Astrocyte (in vitro differentiated cells and primary cell): ENCODE measurements around the gene EPHB2. TPM values are rescaled to one million over a fixed set of nuclear protein-coding genes. Genes with fewer than 3 reads are reported as not detected.

ENCODE experiments used
- DNase-seq: peaks from one replicate; pipeline ENCODE4 v3.0.0-alpha.2; 2010; ENCODE audit warnings: low read depth
- FAIRE-seq: peaks from 2 replicates; lab custom pipeline; 2011; peaks lifted over from hg19 to GRCh38; lab: Jason Lieb, UNC
- H2AFZ ChIP-seq: 2 replicates; pipeline ENCODE4 v1.6.0; 2012; ENCODE audit warnings: low read depth, low read length, inconsistent platforms
- H3K27ac ChIP-seq: 2 replicates; pipeline ENCODE4 v1.5.1; 2011; ENCODE audit warnings: low read depth, low read length, inconsistent platforms
- H3K27me3 ChIP-seq: 2 replicates; pipeline ENCODE4 v1.6.0; 2011; ENCODE audit warnings: low read length, inconsistent platforms; ENCODE audit not compliant: insufficient read depth
- H3K36me3 ChIP-seq: 2 replicates; pipeline ENCODE4 v1.5.1; 2011; ENCODE audit warnings: low read length, inconsistent platforms; ENCODE audit not compliant: insufficient read depth
- H3K4me1 ChIP-seq: 2 replicates; pipeline ENCODE4 v1.5.1; 2011; ENCODE audit warnings: low read length, inconsistent platforms; ENCODE audit not compliant: insufficient read depth
- H3K4me2 ChIP-seq: 2 replicates; pipeline ENCODE4 v1.6.0; 2012; ENCODE audit warnings: low read length, inconsistent platforms
- H3K4me3 ChIP-seq: 2 replicates; pipeline ENCODE4 v1.5.1; 2011; ENCODE audit warnings: low read depth, mild to moderate bottlenecking, low read length, inconsistent platforms; ENCODE audit not compliant: insufficient read depth
- H3K79me2 ChIP-seq: 2 replicates; pipeline ENCODE4 v1.6.0; 2012; ENCODE audit warnings: mild to moderate bottlenecking, low read length, inconsistent platforms; ENCODE audit not compliant: insufficient read depth
- H3K9ac ChIP-seq: 2 replicates; pipeline ENCODE4 v1.6.0; 2012; ENCODE audit warnings: mild to moderate bottlenecking, low read length, inconsistent platforms
- H3K9me3 ChIP-seq: 2 replicates; pipeline ENCODE4 v1.5.1; 2012; ENCODE audit warnings: low read depth, mild to moderate bottlenecking, low read length, inconsistent platforms; ENCODE audit not compliant: insufficient read depth
- H4K20me1 ChIP-seq: 2 replicates; pipeline ENCODE4 v1.6.0; 2012; ENCODE audit warnings: low read length, inconsistent platforms; ENCODE audit not compliant: insufficient read depth
- H3K27ac Mint-ChIP-seq: one replicate; pipeline ENCODE4 v1.8.0; 2021; ENCODE audit warnings: mild to moderate bottlenecking, mixed read lengths; ENCODE audit not compliant: unreplicated experiment
- H3K27me3 Mint-ChIP-seq: one replicate; pipeline ENCODE4 v1.8.0; 2021; ENCODE audit warnings: low read depth, mixed read lengths; ENCODE audit not compliant: unreplicated experiment
- H3K36me3 Mint-ChIP-seq: one replicate; pipeline ENCODE4 v1.8.0; 2021; ENCODE audit warnings: low read depth, mixed read lengths; ENCODE audit not compliant: unreplicated experiment
- H3K4me1 Mint-ChIP-seq: one replicate; pipeline ENCODE4 v1.8.0; 2021; ENCODE audit warnings: low read depth, mixed read lengths; ENCODE audit not compliant: unreplicated experiment
- H3K4me3 Mint-ChIP-seq: one replicate; pipeline ENCODE4 v1.8.0; 2021; ENCODE audit warnings: mild to moderate bottlenecking, moderate library complexity, mixed read lengths; ENCODE audit not compliant: unreplicated experiment
- H3K9me3 Mint-ChIP-seq: one replicate; pipeline ENCODE4 v1.8.0; 2021; ENCODE audit warnings: mild to moderate bottlenecking, mixed read lengths; ENCODE audit not compliant: unreplicated experiment
- CTCF ChIP-seq: IDR thresholded peaks from 2 replicates; pipeline ENCODE4 v1.5.1; 2011; ENCODE audit warnings: low read depth, mild to moderate bottlenecking, inconsistent platforms, low read length, moderate library complexity; ENCODE audit not compliant: insufficient read depth
- EZH2 ChIP-seq: IDR thresholded peaks from 2 replicates; pipeline ENCODE4 v1.6.1; 2012; ENCODE audit warnings: mild to moderate bottlenecking, low read length, inconsistent platforms; ENCODE audit not compliant: insufficient read depth
- total RNA-seq: library from RNA; stranded (reverse); gene quantifications from 2 replicates; pipeline ENCODE4 v1.2.1, GENCODE V29; 2021

The EPHB2 gene
- total RNA-seq, 1 donor from 2014 or later, result 8.4 TPM

- Histone ChIP-seq H3K36me3 (no peaks in the 10 kb centered on the region), H3K4me1 (peaks cover 68% of the 10 kb centered on the region), H3K9ac (no peak overlapping the region), H3K27ac (peak overlapping the region; percentile 6), H3K4me2 (peak overlapping the region; percentile 21), H4K20me1 (peaks cover 27% of the 10 kb centered on the region), H2AFZ (no peak overlapping the region), H3K27me3 (no peaks in the 10 kb centered on the region), H3K9me3 (no peaks in the 10 kb centered on the region), H3K4me3 (no peak overlapping the region), H3K79me2 (peaks cover 7% of the 10 kb centered on the region)
- Mint-ChIP-seq H3K4me3 (no peak overlapping the region), H3K27ac (no peak overlapping the region), H3K27me3 (peaks cover 4% of the 10 kb centered on the region), H3K4me1 (peaks cover 44% of the 10 kb centered on the region), H3K9me3 (no peaks in the 10 kb centered on the region), H3K36me3 (no peaks in the 10 kb centered on the region)
- FAIRE-seq (no peak), DNase-seq (peak; percentile 64)
- TF ChIP-seq CTCF, result no peak
- TF ChIP-seq EZH2, result no peak
These were observed 117.2 kb downstream of the EPHB2 start for GRCh38 chr1:22827666-22828483.

GRCh38 chr1:22828484-22829308, 118.1 kb downstream of the EPHB2 start:
- Histone ChIP-seq H3K4me3 (no peak overlapping the region), H4K20me1 (peaks cover 25% of the 10 kb centered on the region), H3K27ac (peak overlapping the region; percentile 6), H3K9me3 (no peaks in the 10 kb centered on the region), H3K9ac (no peak overlapping the region), H3K36me3 (no peaks in the 10 kb centered on the region), H3K79me2 (peaks cover 4% of the 10 kb centered on the region), H3K4me1 (peaks cover 70% of the 10 kb centered on the region), H3K27me3 (no peaks in the 10 kb centered on the region), H2AFZ (no peak overlapping the region), H3K4me2 (peak overlapping the region; percentile 21)
- Mint-ChIP-seq H3K4me1 (peaks cover 44% of the 10 kb centered on the region), H3K27me3 (peaks cover 4% of the 10 kb centered on the region), H3K4me3 (no peak overlapping the region), H3K27ac (no peak overlapping the region), H3K36me3 (no peaks in the 10 kb centered on the region), H3K9me3 (no peaks in the 10 kb centered on the region)
- DNase-seq, result peak; percentile 41
- FAIRE-seq, result no peak
- TF ChIP-seq EZH2, result no peak
- TF ChIP-seq CTCF, result no peak
